ENCODE results near the gene SOAT2.

DNA sequence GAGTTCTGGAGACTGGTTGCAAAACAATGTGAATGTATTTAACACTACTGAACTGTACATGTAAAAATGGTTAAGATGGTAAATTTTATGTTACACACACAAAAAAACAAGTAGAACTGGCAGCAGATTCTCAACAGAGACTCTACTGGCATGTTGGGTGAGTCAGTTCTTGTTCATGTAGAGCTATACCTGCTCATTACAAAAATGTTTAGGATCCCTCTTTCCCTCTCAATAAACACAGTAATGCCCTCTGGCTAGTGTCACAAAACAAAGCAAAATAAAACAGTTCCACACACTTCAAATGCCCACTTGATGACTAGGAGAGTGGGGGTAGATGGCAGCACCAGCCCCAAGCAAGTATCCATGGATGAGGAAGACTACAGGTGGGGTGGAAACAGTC, 63.6 kb downstream of the SOAT2 start:
- TF ChIP-seq, protein P1, sequence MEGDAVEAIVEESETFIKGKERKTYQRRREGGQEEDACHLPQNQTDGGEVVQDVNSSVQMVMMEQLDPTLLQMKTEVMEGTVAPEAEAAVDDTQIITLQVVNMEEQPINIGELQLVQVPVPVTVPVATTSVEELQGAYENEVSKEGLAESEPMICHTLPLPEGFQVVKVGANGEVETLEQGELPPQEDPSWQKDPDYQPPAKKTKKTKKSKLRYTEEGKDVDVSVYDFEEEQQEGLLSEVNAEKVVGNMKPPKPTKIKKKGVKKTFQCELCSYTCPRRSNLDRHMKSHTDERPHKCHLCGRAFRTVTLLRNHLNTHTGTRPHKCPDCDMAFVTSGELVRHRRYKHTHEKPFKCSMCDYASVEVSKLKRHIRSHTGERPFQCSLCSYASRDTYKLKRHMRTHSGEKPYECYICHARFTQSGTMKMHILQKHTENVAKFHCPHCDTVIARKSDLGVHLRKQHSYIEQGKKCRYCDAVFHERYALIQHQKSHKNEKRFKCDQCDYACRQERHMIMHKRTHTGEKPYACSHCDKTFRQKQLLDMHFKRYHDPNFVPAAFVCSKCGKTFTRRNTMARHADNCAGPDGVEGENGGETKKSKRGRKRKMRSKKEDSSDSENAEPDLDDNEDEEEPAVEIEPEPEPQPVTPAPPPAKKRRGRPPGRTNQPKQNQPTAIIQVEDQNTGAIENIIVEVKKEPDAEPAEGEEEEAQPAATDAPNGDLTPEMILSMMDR (conservative IDR thresholded peaks at IDR 0.05 in 1 of 2, IDR thresholded peaks at IDR 0.05 in 1 of 2; ENCODE audit: low read depth in 1 of 2, low read length in 2 of 2): no peak
- no peak for TF ChIP-seq EZH2 (IDR thresholded peaks at IDR 0.05; ENCODE audit: low read length, missing control alignments)
